ENCODE results near the gene DOCK2. TPM values are rescaled to one million over a fixed set of nuclear protein-coding genes. Genes with fewer than 3 reads are reported as not detected.

The DOCK2 gene
- total and polyA plus RNA-seq, 5 donors from 2014 or later = 65.9 to 354 (median 71.1) TPM

GRCh38 chr5:169706758-169707450, 69.8 kb downstream of the DOCK2 start:
- H3K9me3 ChIP-seq (ENCODE audit: control insufficient read depth in 2 of 2, low read length in 2 of 2) = no peaks in the 10 kb centered on the region
- peaks cover 94% of the 10 kb centered on the region for H3K36me3 ChIP-seq (ENCODE audit: control insufficient read depth, insufficient read depth, low read length)
- H3K36me3 Mint-ChIP-seq = peaks cover 58% of the 10 kb centered on the region
- no peaks in the 10 kb centered on the region for H3K4me1 ChIP-seq (ENCODE audit: control insufficient read depth, insufficient read depth, low read length, poor library complexity, severe bottlenecking)
- no peak overlapping the region for H3K27ac ChIP-seq (ENCODE audit: insufficient read depth, low read length, poor library complexity, severe bottlenecking)
- no peaks in the 10 kb centered on the region for H3K27me3 Mint-ChIP-seq
- peaks cover 0 to 9% (median 5%) of the 10 kb centered on the region in 4 donors for H3K4me1 Mint-ChIP-seq
- H3K27me3 ChIP-seq (ENCODE audit: control insufficient read depth, insufficient read depth, low read length) = no peaks in the 10 kb centered on the region
- DNase-seq (no peak), ATAC-seq (ENCODE audit: low read depth in 2 of 2) (no peak)
- H3K4me3 Mint-ChIP-seq = no peak overlapping the region
- no peaks in the 10 kb centered on the region for H3K9me3 Mint-ChIP-seq
- no peak overlapping the region for H3K4me3 ChIP-seq (ENCODE audit: low read depth, low read length)
- peak overlapping the region in 1 of 3 donors; percentile 78 for H3K27ac Mint-ChIP-seq

DNA sequence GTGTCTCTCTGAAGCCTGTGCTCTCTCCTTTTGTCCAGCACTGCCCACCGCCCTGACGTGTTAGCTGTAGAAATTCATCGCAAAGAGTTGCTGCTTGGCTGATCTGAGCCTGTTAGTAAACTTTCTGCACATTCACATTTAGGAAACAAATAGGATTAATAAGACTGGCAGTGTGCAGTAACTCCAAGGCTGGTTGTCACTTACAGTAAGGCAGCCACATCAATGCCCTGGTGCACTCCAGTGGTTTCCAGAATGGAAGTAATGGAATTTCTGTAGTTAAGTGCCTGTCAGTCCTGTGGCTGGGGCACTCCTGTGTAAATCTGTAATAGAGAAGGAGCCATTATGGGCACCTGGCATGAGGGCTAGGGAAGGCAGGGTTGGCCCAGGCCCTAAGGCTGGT, 70.6 kb downstream of the DOCK2 start:
- Mint-ChIP-seq H3K4me1 (peaks cover 0 to 9% (median 2%) of the 10 kb centered on the region in 4 donors), H3K27me3 (no peaks in the 10 kb centered on the region), H3K9me3 (no peaks in the 10 kb centered on the region), H3K36me3 (peaks cover 59% of the 10 kb centered on the region), H3K27ac (peak overlapping the region in 1 of 3 donors; percentile 78), H3K4me3 (no peak overlapping the region)
- no peaks in the 10 kb centered on the region for H3K9me3 ChIP-seq (ENCODE audit: control insufficient read depth in 2 of 2, low read length in 2 of 2)
- DNase-seq (no peak), ATAC-seq (ENCODE audit: low read depth in 2 of 2) (no peak)
- H3K4me1 ChIP-seq (ENCODE audit: control insufficient read depth, insufficient read depth, low read length, poor library complexity, severe bottlenecking) = no peaks in the 10 kb centered on the region
- H3K36me3 ChIP-seq (ENCODE audit: control insufficient read depth, insufficient read depth, low read length) = peaks cover 94% of the 10 kb centered on the region
- H3K27ac ChIP-seq (ENCODE audit: insufficient read depth, low read length, poor library complexity, severe bottlenecking) = no peak overlapping the region
- H3K4me3 ChIP-seq (ENCODE audit: low read depth, low read length) = no peak overlapping the region
- no peaks in the 10 kb centered on the region for H3K27me3 ChIP-seq (ENCODE audit: control insufficient read depth, insufficient read depth, low read length)

GRCh38 chr5:169710675-169711074, 73.6 kb downstream of the DOCK2 start:
- Mint-ChIP-seq H3K9me3 (no peaks in the 10 kb centered on the region), H3K4me3 (no peak overlapping the region), H3K36me3 (peaks cover 78% of the 10 kb centered on the region), H3K27me3 (no peaks in the 10 kb centered on the region), H3K4me1 (peaks cover 0 to 10% (median 2%) of the 10 kb centered on the region in 4 donors), H3K27ac (no peak overlapping the region)
- peaks cover 98% of the 10 kb centered on the region for H3K36me3 ChIP-seq (ENCODE audit: control insufficient read depth, insufficient read depth, low read length)
- no peak overlapping the region for H3K4me3 ChIP-seq (ENCODE audit: low read depth, low read length)
- H3K4me1 ChIP-seq (ENCODE audit: control insufficient read depth, insufficient read depth, low read length, poor library complexity, severe bottlenecking) = no peaks in the 10 kb centered on the region
- no peak overlapping the region for H3K27ac ChIP-seq (ENCODE audit: insufficient read depth, low read length, poor library complexity, severe bottlenecking)
- H3K9me3 ChIP-seq (ENCODE audit: control insufficient read depth in 2 of 2, low read length in 2 of 2) = no peaks in the 10 kb centered on the region
- no peak for ATAC-seq (ENCODE audit: low read depth in 2 of 2)
- no peaks in the 10 kb centered on the region for H3K27me3 ChIP-seq (ENCODE audit: control insufficient read depth, insufficient read depth, low read length)
- no peak for DNase-seq

GRCh38 chr5:169711551-169712225, 74.6 kb downstream of the DOCK2 start:
- Histone ChIP-seq H3K27me3 (ENCODE audit: control insufficient read depth, insufficient read depth, low read length) (no peaks in the 10 kb centered on the region), H3K36me3 (ENCODE audit: control insufficient read depth, insufficient read depth, low read length) (peaks cover 98% of the 10 kb centered on the region), H3K4me3 (ENCODE audit: low read depth, low read length) (no peak overlapping the region), H3K27ac (ENCODE audit: insufficient read depth, low read length, poor library complexity, severe bottlenecking) (no peak overlapping the region), H3K4me1 (ENCODE audit: control insufficient read depth, insufficient read depth, low read length, poor library complexity, severe bottlenecking) (no peaks in the 10 kb centered on the region), H3K9me3 (ENCODE audit: control insufficient read depth in 2 of 2, low read length in 2 of 2) (no peaks in the 10 kb centered on the region)
- Mint-ChIP-seq H3K4me1 (peaks cover 0 to 13% (median 2%) of the 10 kb centered on the region in 4 donors), H3K36me3 (peaks cover 82% of the 10 kb centered on the region), H3K27ac (no peak overlapping the region), H3K9me3 (no peaks in the 10 kb centered on the region), H3K4me3 (no peak overlapping the region), H3K27me3 (no peaks in the 10 kb centered on the region)
- ATAC-seq (ENCODE audit: low read depth in 2 of 2) (no peak), DNase-seq (no peak)

DNA sequence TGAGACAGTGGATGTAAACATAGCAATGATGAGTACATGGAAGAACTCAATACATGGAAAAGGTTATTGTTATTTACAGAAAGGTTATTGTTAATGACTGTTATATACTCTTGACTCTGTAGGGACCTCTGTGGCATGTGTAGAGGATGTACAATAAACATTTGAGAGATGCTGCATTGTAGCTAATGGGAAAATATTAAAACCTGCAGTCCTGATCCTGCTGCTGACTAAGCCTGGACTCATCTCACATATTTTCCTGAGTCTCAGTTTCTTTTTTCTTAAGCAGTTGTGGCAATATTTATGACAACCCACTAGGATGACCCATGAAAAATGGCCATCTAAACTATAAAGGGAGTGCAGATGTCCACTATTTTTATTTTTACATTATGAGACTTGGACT, 75.4 kb downstream of the DOCK2 start:
- no peaks in the 10 kb centered on the region for H3K9me3 Mint-ChIP-seq
- no peak for DNase-seq
- H3K27me3 Mint-ChIP-seq = no peaks in the 10 kb centered on the region
- H3K9me3 ChIP-seq (ENCODE audit: control insufficient read depth in 2 of 2, low read length in 2 of 2) = no peaks in the 10 kb centered on the region
- H3K4me3 ChIP-seq (ENCODE audit: low read depth, low read length) = no peak overlapping the region
- H3K27me3 ChIP-seq (ENCODE audit: control insufficient read depth, insufficient read depth, low read length) = no peaks in the 10 kb centered on the region
- H3K36me3 ChIP-seq (ENCODE audit: control insufficient read depth, insufficient read depth, low read length) = peaks cover 98% of the 10 kb centered on the region
- no peak overlapping the region for H3K27ac ChIP-seq (ENCODE audit: insufficient read depth, low read length, poor library complexity, severe bottlenecking)
- no peaks in the 10 kb centered on the region for H3K4me1 ChIP-seq (ENCODE audit: control insufficient read depth, insufficient read depth, low read length, poor library complexity, severe bottlenecking)
- no peak for ATAC-seq (ENCODE audit: low read depth in 2 of 2)
- H3K4me3 Mint-ChIP-seq = no peak overlapping the region
- peaks cover 0 to 13% (median 2%) of the 10 kb centered on the region in 4 donors for H3K4me1 Mint-ChIP-seq
- peaks cover 85% of the 10 kb centered on the region for H3K36me3 Mint-ChIP-seq
- peak overlapping the region in 1 of 3 donors; percentile 23 for H3K27ac Mint-ChIP-seq

DNA sequence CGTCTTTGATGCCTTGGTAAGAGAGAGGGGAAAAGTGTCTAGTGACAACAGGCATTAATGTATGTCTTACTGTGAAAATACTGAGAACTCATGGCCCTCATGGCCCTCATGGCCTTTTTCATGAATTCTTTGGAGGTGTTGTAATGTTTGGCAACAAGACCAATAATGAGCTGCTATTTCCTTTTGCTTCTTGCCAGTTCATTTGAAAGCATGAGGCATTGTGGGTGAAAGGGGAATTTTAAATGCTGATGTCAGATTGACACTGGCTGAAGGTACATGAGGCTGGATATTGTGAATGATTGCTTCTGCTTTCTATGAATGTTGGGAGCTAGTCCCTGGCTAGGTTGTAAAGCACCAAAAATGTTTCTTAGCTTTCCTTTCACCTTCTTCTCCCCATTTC, 79.2 kb downstream of the DOCK2 start:
- Mint-ChIP-seq H3K36me3 (peaks cover 99% of the 10 kb centered on the region), H3K4me3 (no peak overlapping the region), H3K4me1 (peaks cover 0 to 11% (median 0%) of the 10 kb centered on the region in 4 donors), H3K9me3 (peaks cover 0 to 4% (median 0%) of the 10 kb centered on the region in 7 donors), H3K27me3 (no peaks in the 10 kb centered on the region), H3K27ac (peak overlapping the region in 1 of 3 donors; percentile 33)
- ATAC-seq (ENCODE audit: low read depth in 2 of 2) (no peak), DNase-seq (no peak)
- no peaks in the 10 kb centered on the region for H3K4me1 ChIP-seq (ENCODE audit: control insufficient read depth, insufficient read depth, low read length, poor library complexity, severe bottlenecking)
- no peak overlapping the region for H3K27ac ChIP-seq (ENCODE audit: insufficient read depth, low read length, poor library complexity, severe bottlenecking)
- H3K4me3 ChIP-seq (ENCODE audit: low read depth, low read length) = no peak overlapping the region
- H3K36me3 ChIP-seq (ENCODE audit: control insufficient read depth, insufficient read depth, low read length) = peaks cover 98% of the 10 kb centered on the region
- H3K27me3 ChIP-seq (ENCODE audit: control insufficient read depth, insufficient read depth, low read length) = no peaks in the 10 kb centered on the region
- H3K9me3 ChIP-seq (ENCODE audit: control insufficient read depth in 2 of 2, low read length in 2 of 2) = no peaks in the 10 kb centered on the region

- no peak for ATAC-seq (ENCODE audit: low read depth in 2 of 2)
- peaks cover 98% of the 10 kb centered on the region for H3K36me3 ChIP-seq (ENCODE audit: control insufficient read depth, insufficient read depth, low read length)
- Mint-ChIP-seq H3K27ac (no peak overlapping the region), H3K36me3 (peaks cover 99% of the 10 kb centered on the region), H3K4me3 (no peak overlapping the region), H3K27me3 (no peaks in the 10 kb centered on the region), H3K9me3 (peaks cover 0 to 8% (median 0%) of the 10 kb centered on the region in 7 donors), H3K4me1 (peaks cover 0 to 11% (median 2%) of the 10 kb centered on the region in 4 donors)
- H3K4me3 ChIP-seq (ENCODE audit: low read depth, low read length) = no peak overlapping the region
- H3K27me3 ChIP-seq (ENCODE audit: control insufficient read depth, insufficient read depth, low read length) = no peaks in the 10 kb centered on the region
- H3K4me1 ChIP-seq (ENCODE audit: control insufficient read depth, insufficient read depth, low read length, poor library complexity, severe bottlenecking) = no peaks in the 10 kb centered on the region
- no peak overlapping the region for H3K27ac ChIP-seq (ENCODE audit: insufficient read depth, low read length, poor library complexity, severe bottlenecking)
- no peak for DNase-seq
- no peaks in the 10 kb centered on the region for H3K9me3 ChIP-seq (ENCODE audit: control insufficient read depth in 2 of 2, low read length in 2 of 2)
Observed at GRCh38 chr5:169717288-169717687, 80.2 kb downstream of the DOCK2 start.
